DND-41 (cell line): ENCODE data around the gene CSNK1A1.

Experiments used
- ATAC-seq: fragments of 200-7000 bp; cut with Tn5 transposase; 3 replicates; pipeline ENCODE4 v1.9.1; 2021; ENCODE audit warnings: low read depth; ENCODE audit not compliant: insufficient read depth
- DNase-seq: peaks from one replicate; pipeline ENCODE4 v3.0.0-alpha.2; 2020
- H2AFZ ChIP-seq: 2 replicates; pipeline ENCODE4 v1.6.0; 2012; ENCODE audit warnings: low read depth, low read length
- H3K27ac ChIP-seq: 2 replicates; pipeline ENCODE4 v1.5.1; 2012; ENCODE audit warnings: low read length, inconsistent platforms
- H3K27me3 ChIP-seq: fragments of 200-600 bp; sonication (generic); 2 replicates; pipeline ENCODE4 v1.6.0; 2012; ENCODE audit warnings: low read length, mild to moderate bottlenecking, inconsistent platforms; ENCODE audit not compliant: insufficient read depth, poor library complexity
- H3K36me3 ChIP-seq: 2 replicates; pipeline ENCODE4 v1.5.1; 2012; ENCODE audit warnings: low read length, inconsistent platforms; ENCODE audit not compliant: insufficient read depth
- H3K4me1 ChIP-seq: 2 replicates; pipeline ENCODE4 v1.5.1; 2012; ENCODE audit warnings: mild to moderate bottlenecking, low read length; ENCODE audit not compliant: insufficient read depth
- H3K4me2 ChIP-seq: 2 replicates; pipeline ENCODE4 v1.6.0; 2012; ENCODE audit warnings: mild to moderate bottlenecking, moderate library complexity, low read length, inconsistent platforms; ENCODE audit not compliant: insufficient read depth
- H3K4me3 ChIP-seq, 2 experiments: fragments of 200-600 bp in 1 of 2; shearing (Covaris generic) in 1 of 2; 2 replicates each; pipeline ENCODE4 v1.5.1; 2012 to 2016; ENCODE audit warnings: inconsistent platforms in 2 of 2, low read length in 2 of 2, mild to moderate bottlenecking in 2 of 2, low read depth in 1 of 2, moderate library complexity in 1 of 2
- H3K79me2 ChIP-seq: 2 replicates; pipeline ENCODE4 v1.6.0; 2012; ENCODE audit warnings: low read length, inconsistent platforms; ENCODE audit not compliant: insufficient read depth
- H3K9ac ChIP-seq: 2 replicates; pipeline ENCODE4 v1.6.0; 2012; ENCODE audit warnings: low read depth, mild to moderate bottlenecking, inconsistent platforms, low read length, moderate library complexity
- H3K9me3 ChIP-seq: 2 replicates; pipeline ENCODE4 v1.5.1; 2012; ENCODE audit warnings: low read length, moderate library complexity, mild to moderate bottlenecking, inconsistent platforms; ENCODE audit not compliant: insufficient read depth, severe bottlenecking
- H4K20me1 ChIP-seq: 2 replicates; pipeline ENCODE4 v1.6.0; 2012; ENCODE audit warnings: low read length; ENCODE audit not compliant: insufficient read depth
- EZH2 ChIP-seq: IDR thresholded peaks from 3 replicates; pipeline ENCODE4 v1.6.1; 2012; ENCODE audit warnings: borderline replicate concordance, low read depth, mild to moderate bottlenecking, moderate library complexity, low read length, inconsistent platforms; ENCODE audit not compliant: severe bottlenecking
- TF ChIP-seq, protein P1 (sequence below): IDR thresholded peaks from 2 replicates; pipeline ENCODE4 v1.5.1; 2012; ENCODE audit warnings: borderline replicate concordance, low read length, moderate library complexity, mild to moderate bottlenecking; ENCODE audit not compliant: poor library complexity, severe bottlenecking; ENCODE audit errors: extremely low read depth

The CSNK1A1 gene

DNA sequence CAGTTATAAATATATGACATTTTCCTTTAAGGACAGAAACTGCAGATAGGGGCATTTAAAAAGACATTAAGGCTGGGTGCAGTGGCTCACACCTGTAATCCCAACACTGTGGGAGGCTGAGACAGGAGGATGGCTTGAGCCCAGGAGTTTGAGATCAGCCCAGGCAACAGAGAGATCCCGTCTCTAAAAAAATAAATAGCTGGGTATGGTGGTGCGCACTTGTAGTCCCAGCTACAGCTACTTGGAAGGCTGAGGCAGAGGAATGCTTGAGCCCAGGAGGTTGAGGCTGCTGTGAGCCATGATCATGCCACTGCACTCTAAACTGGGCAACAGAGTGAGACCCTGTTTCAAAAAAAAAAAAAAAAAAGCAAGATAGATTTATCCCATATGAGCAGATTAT is 63.6 kb downstream of the CSNK1A1 start:
- Histone ChIP-seq H2AFZ (no peak overlapping the region), H4K20me1 (no peaks in the 10 kb centered on the region), H3K27me3 (no peaks in the 10 kb centered on the region), H3K9ac (no peak overlapping the region), H3K27ac (no peak overlapping the region), H3K4me2 (no peak overlapping the region), H3K4me3 (no peak overlapping the region), H3K79me2 (no peaks in the 10 kb centered on the region), H3K9me3 (no peaks in the 10 kb centered on the region), H3K36me3 (no peaks in the 10 kb centered on the region), H3K4me1 (no peaks in the 10 kb centered on the region)
- TF ChIP-seq, protein P1, sequence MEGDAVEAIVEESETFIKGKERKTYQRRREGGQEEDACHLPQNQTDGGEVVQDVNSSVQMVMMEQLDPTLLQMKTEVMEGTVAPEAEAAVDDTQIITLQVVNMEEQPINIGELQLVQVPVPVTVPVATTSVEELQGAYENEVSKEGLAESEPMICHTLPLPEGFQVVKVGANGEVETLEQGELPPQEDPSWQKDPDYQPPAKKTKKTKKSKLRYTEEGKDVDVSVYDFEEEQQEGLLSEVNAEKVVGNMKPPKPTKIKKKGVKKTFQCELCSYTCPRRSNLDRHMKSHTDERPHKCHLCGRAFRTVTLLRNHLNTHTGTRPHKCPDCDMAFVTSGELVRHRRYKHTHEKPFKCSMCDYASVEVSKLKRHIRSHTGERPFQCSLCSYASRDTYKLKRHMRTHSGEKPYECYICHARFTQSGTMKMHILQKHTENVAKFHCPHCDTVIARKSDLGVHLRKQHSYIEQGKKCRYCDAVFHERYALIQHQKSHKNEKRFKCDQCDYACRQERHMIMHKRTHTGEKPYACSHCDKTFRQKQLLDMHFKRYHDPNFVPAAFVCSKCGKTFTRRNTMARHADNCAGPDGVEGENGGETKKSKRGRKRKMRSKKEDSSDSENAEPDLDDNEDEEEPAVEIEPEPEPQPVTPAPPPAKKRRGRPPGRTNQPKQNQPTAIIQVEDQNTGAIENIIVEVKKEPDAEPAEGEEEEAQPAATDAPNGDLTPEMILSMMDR: no peak
- TF ChIP-seq EZH2: no peak
- ATAC-seq (no peak), DNase-seq (no peak)

- Histone ChIP-seq H3K36me3 (no peaks in the 10 kb centered on the region), H3K4me1 (no peaks in the 10 kb centered on the region), H2AFZ (no peak overlapping the region), H3K4me3 (no peak overlapping the region), H3K4me2 (no peak overlapping the region), H3K79me2 (no peaks in the 10 kb centered on the region), H4K20me1 (no peaks in the 10 kb centered on the region), H3K27ac (no peak overlapping the region), H3K9me3 (no peaks in the 10 kb centered on the region), H3K9ac (no peak overlapping the region), H3K27me3 (no peaks in the 10 kb centered on the region)
- DNase-seq (no peak), ATAC-seq (no peak)
- no peak for TF ChIP-seq EZH2
- TF ChIP-seq, protein P1: no peak
These were observed 64.3 kb downstream of the CSNK1A1 start for GRCh38 chr5:149486726-149487635.

DNA sequence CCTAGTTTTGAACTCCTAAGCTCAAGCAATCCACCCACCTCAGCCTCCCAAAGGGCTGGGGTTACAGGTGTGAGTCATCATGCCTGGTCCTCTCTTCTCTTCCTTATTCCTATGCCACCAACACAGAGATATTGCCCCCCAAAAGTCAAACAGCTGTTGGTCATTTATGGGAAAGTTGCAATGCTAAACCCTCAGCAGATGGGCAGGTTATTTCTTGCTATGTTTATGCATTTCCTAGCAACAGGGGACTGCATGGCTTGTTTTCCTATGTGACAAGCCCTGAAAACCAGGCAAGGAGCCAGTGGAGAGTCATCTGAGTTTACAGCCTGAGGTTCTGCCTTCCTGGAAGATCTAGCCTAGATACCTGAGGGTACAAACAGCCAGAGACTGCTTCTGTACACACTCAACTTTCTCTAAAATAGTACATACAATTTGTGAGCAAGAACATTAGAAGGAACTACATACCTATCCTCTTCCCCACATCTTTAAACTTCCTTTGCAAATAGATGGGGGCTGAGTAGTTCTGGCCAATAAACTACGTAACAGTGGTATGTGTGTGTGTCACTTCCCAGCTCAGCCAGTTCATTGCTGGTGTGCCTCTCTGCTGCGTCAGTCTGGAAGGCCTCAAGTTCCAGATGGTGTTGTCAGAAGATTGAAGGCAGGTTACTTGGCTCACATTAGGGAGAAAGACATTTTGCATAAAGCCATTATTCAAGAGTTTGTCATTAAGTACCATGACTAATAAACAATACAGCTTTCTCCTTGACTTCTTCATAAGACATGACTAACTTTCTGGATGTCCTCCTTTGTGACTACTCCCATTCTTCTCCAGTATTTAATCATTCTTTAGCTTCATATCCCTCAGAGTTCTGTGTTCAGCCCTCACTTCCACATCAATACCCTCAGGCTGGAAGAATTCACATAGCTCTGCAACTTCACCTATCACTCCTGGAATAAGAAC is 65.3 kb downstream of the CSNK1A1 start:
- DNase-seq (no peak), ATAC-seq (peak; percentile 25; the same call in 1 of the 3 replicates)
- Histone ChIP-seq H3K27ac (no peak overlapping the region), H3K36me3 (no peaks in the 10 kb centered on the region), H3K4me2 (no peak overlapping the region), H2AFZ (no peak overlapping the region), H3K9ac (no peak overlapping the region), H4K20me1 (no peaks in the 10 kb centered on the region), H3K27me3 (peaks cover 3% of the 10 kb centered on the region), H3K9me3 (no peaks in the 10 kb centered on the region), H3K79me2 (no peaks in the 10 kb centered on the region), H3K4me1 (no peaks in the 10 kb centered on the region), H3K4me3 (no peak overlapping the region)
- TF ChIP-seq, protein P1: no peak
- TF ChIP-seq EZH2: no peak
